Gastroesophageal sphincter (tissue), 3 donors: ENCODE measurements around the gene DMTF1.

ENCODE experiments used
- POLR2A ChIP-seq, 2 donors: fragments of 450-650 bp; IDR thresholded peaks; one replicate each; pipeline ENCODE4 v1.6.1; 2017; ENCODE audit warnings: antibody characterized with exemption in 2 of 2, mild to moderate bottlenecking in 2 of 2, moderate library complexity in 1 of 2
- TF ChIP-seq, protein P1 (sequence below), 4 experiments: fragments of 200-600 bp in 2 of 4; fragments of 450-650 bp in 2 of 4; sonication (generic) in 1 of 4; IDR thresholded peaks; one replicate each; pipeline ENCODE4 v1.5.1; 2017 to 2019; ENCODE audit warnings: antibody characterized with exemption in 4 of 4, mild to moderate bottlenecking in 2 of 4, moderate library complexity in 2 of 4

DNA sequence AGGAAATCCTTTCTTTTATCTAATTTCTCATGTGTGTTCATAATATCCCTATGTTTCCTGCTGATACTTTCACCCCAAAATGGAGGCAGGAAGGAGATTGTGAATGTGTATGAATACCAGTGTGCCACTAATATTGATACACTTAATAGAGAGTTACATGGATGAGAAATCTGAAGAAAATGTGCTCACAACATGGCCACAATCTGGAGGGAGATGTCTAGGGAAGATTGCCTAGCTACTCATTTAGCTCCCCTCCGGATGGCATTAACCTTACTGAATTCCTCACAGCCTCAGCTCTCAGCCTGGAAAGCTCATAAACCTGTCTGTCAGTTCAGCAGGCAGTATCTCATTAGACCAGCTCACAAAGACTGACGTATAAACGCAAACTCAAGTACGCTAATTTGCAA, 23.4 kb upstream of the DMTF1 start:
- no peak for TF ChIP-seq POLR2A (IDR thresholded peaks at IDR 0.05)
- TF ChIP-seq, protein P1, sequence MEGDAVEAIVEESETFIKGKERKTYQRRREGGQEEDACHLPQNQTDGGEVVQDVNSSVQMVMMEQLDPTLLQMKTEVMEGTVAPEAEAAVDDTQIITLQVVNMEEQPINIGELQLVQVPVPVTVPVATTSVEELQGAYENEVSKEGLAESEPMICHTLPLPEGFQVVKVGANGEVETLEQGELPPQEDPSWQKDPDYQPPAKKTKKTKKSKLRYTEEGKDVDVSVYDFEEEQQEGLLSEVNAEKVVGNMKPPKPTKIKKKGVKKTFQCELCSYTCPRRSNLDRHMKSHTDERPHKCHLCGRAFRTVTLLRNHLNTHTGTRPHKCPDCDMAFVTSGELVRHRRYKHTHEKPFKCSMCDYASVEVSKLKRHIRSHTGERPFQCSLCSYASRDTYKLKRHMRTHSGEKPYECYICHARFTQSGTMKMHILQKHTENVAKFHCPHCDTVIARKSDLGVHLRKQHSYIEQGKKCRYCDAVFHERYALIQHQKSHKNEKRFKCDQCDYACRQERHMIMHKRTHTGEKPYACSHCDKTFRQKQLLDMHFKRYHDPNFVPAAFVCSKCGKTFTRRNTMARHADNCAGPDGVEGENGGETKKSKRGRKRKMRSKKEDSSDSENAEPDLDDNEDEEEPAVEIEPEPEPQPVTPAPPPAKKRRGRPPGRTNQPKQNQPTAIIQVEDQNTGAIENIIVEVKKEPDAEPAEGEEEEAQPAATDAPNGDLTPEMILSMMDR (IDR thresholded peaks at IDR 0.05) = no peak
